RWPE2 (cell line): ENCODE results near the gene ARHGAP18.

Experiments used
- ATAC-seq: fragments of 200-7000 bp; cut with Tn5 transposase; 3 replicates; pipeline ENCODE4 v1.9.1; 2021; ENCODE audit warnings: low read depth
- DNase-seq: peaks from one replicate; pipeline ENCODE4 v3.0.0-alpha.2; 2020; ENCODE audit warnings: low spot score
- H3K27ac ChIP-seq: fragments of 450-650 bp; 2 replicates; pipeline ENCODE4 v1.5.1; 2017; ENCODE audit warnings: mild to moderate bottlenecking; ENCODE audit not compliant: poor library complexity, severe bottlenecking
- H3K27me3 ChIP-seq: fragments of 250-450 bp; sonication (Bioruptor Pico); 2 replicates; pipeline ENCODE4 v1.5.1; 2021; ENCODE audit warnings: mild to moderate bottlenecking, moderate library complexity; ENCODE audit not compliant: insufficient read depth, poor library complexity, severe bottlenecking
- H3K36me3 ChIP-seq: fragments of 250-450 bp; sonication (Bioruptor Pico); 2 replicates; pipeline ENCODE4 v1.5.1; 2020; ENCODE audit warnings: low read depth, mild to moderate bottlenecking, moderate library complexity
- H3K4me1 ChIP-seq: fragments of 250-450 bp; sonication (Bioruptor Pico); 2 replicates; pipeline ENCODE4 v1.5.1; 2021; ENCODE audit warnings: mild to moderate bottlenecking, moderate library complexity; ENCODE audit not compliant: insufficient read depth, poor library complexity, severe bottlenecking
- H3K4me3 ChIP-seq: fragments of 250-450 bp; sonication (Bioruptor Pico); 2 replicates; pipeline ENCODE4 v1.5.1; 2021; ENCODE audit warnings: mild to moderate bottlenecking, moderate library complexity; ENCODE audit not compliant: severe bottlenecking
- H3K9me3 ChIP-seq: fragments of 250-450 bp; sonication (Bioruptor Pico); 2 replicates; pipeline ENCODE4 v1.5.1; 2021; ENCODE audit warnings: mild to moderate bottlenecking, moderate library complexity; ENCODE audit not compliant: severe bottlenecking
- TF ChIP-seq, protein P1 (sequence below): fragments of 450-650 bp; IDR thresholded peaks from one replicate; pipeline ENCODE4 v1.5.1; 2017; ENCODE audit warnings: mild to moderate bottlenecking, moderate library complexity; ENCODE audit not compliant: poor library complexity, severe bottlenecking

Gene ARHGAP18

DNA sequence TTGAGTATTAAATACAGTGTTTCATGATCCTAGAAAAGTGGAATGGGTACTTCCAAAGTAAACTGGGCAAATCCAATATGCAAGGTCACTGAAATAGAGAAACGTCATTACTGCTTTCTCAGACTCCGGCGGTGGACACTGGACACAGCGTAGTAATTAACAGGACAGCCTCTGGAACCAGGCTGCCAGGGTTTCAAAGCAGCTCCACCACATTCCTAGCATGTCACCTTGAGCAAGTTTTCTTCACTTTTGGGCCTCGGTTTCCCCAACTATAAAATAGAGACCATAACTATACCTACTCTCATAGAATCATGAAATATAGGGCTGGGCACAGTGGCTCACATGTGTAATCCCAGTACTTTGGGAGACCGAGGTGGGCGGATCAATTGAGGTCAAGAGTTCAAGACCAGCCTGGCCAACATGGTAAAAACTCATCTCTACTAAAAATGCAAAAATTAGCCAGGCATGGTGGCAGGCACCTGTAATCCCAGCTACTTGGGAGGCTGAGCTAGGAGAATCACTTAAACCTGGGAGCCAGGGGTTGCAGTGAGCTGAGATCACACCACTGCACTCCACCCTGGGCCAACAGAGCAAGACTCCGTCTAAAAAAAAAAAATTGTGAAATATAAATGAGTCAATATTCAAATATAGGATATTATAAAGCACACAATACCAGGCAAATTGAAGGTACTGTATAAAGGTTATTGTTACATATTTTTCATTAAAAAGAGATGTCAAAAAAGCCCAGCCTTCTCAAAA is 24.9 kb downstream of the ARHGAP18 start:
- Histone ChIP-seq H3K4me1 (peaks cover 73% of the 10 kb centered on the region), H3K4me3 (no peak overlapping the region), H3K27me3 (no peaks in the 10 kb centered on the region), H3K9me3 (no peaks in the 10 kb centered on the region), H3K36me3 (no peaks in the 10 kb centered on the region; the same call in 1 of the 2 replicates), H3K27ac (peak overlapping the region; percentile 98)
- DNase-seq: no peak
- TF ChIP-seq, protein P1, sequence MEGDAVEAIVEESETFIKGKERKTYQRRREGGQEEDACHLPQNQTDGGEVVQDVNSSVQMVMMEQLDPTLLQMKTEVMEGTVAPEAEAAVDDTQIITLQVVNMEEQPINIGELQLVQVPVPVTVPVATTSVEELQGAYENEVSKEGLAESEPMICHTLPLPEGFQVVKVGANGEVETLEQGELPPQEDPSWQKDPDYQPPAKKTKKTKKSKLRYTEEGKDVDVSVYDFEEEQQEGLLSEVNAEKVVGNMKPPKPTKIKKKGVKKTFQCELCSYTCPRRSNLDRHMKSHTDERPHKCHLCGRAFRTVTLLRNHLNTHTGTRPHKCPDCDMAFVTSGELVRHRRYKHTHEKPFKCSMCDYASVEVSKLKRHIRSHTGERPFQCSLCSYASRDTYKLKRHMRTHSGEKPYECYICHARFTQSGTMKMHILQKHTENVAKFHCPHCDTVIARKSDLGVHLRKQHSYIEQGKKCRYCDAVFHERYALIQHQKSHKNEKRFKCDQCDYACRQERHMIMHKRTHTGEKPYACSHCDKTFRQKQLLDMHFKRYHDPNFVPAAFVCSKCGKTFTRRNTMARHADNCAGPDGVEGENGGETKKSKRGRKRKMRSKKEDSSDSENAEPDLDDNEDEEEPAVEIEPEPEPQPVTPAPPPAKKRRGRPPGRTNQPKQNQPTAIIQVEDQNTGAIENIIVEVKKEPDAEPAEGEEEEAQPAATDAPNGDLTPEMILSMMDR: no peak
- no peak for ATAC-seq

DNA sequence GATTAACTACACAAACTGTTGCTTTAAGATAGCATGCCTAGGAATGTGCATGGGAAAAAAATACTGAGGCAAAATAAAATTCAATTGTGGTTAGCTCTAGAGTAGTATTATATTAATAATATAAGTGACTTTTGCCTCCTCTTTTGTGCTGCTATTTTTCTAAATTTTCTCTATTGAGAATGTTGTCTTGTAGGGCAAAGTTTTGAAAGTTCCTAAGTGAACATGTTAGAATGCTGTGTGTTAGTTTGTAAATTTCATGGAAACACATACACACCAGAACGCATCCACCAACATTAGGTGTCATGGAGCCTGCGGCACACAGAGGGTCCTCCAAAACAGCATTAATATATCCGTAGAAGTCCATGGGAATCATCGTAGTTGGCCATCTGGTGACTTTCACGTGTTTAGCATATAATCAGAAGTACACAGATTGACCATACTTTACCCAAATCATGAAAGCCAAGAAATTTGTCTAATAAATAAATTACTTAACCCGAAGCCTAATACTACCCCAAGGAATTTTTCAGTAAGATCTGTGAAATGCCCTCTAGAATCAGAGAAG is 25.6 kb downstream of the ARHGAP18 start:
- no peaks in the 10 kb centered on the region for H3K27me3 ChIP-seq
- H3K36me3 ChIP-seq: peaks cover 1% of the 10 kb centered on the region; the same call in 1 of the 2 replicates
- ATAC-seq: no peak
- no peaks in the 10 kb centered on the region for H3K9me3 ChIP-seq
- TF ChIP-seq, protein P1: no peak
- DNase-seq: no peak
- H3K4me3 ChIP-seq: no peak overlapping the region
- peaks cover 73% of the 10 kb centered on the region for H3K4me1 ChIP-seq
- H3K27ac ChIP-seq: peak overlapping the region; percentile 98

DNA sequence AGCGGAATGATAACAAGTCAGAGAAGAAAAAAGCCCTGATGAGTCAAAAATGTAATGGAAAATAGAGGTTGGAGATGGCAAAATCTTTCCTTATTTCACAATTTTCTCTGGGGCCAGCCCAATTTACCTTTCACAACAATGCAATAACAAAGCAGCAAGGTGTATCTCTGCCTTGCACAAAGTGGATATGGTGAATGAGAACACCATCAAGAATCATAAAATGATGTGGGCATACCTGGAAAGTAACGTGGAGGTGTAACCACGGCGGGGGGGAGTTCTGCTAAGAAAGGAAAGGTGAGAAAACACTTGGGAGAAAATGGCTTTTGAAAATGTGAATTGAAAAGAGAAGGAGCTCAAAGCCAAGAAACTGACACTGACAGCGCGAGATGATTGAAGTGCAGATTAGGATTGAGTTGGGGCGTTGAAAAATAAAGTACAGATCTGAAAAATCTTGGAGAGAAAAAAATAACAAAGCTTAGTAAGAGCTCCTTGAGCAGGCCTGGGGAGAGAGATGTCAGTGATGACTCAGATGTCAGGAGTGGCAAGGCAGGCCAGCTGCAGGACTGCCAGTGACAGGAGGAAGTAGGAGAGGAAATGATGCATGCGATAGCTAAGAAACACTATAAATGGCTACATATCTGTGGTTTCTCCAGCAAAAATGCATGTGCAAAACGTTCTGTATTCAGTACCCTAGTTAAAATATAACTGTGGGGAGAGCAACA is 26.2 kb downstream of the ARHGAP18 start:
- Histone ChIP-seq H3K36me3 (peaks cover 6% of the 10 kb centered on the region; the same call in 1 of the 2 replicates), H3K27me3 (no peaks in the 10 kb centered on the region), H3K27ac (peak overlapping the region; percentile 98), H3K4me3 (no peak overlapping the region), H3K9me3 (no peaks in the 10 kb centered on the region), H3K4me1 (peaks cover 77% of the 10 kb centered on the region)
- DNase-seq (peak; percentile 91), ATAC-seq (peak; percentile 96)
- TF ChIP-seq, protein P1: no peak

DNA sequence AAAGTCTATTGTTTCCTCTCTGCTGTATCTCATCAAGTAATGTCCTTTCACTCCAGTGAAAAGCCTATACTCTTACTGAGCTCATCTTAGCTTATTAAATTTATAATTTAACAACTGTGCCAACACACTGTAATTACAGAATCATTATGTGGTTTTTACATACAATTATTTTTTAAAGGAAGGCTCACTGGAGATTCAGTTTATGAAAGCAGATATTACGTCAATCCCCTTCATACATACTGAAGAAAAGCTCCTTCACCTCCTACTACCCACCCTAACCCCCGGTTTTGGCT is 28.1 kb downstream of the ARHGAP18 start:
- peaks cover 83% of the 10 kb centered on the region for H3K4me1 ChIP-seq
- H3K27ac ChIP-seq: peak overlapping the region; percentile 98
- no peaks in the 10 kb centered on the region for H3K27me3 ChIP-seq
- ATAC-seq (no peak), DNase-seq (no peak)
- H3K9me3 ChIP-seq: no peaks in the 10 kb centered on the region
- no peak overlapping the region for H3K4me3 ChIP-seq
- peaks cover 6% of the 10 kb centered on the region; the same call in 1 of the 2 replicates for H3K36me3 ChIP-seq
- TF ChIP-seq, protein P1: no peak
